HCT116 (cell line): ENCODE results near the gene UVRAG. TPM values are rescaled to one million over a fixed set of nuclear protein-coding genes. Genes with fewer than 3 reads are reported as not detected.

ENCODE experiments used
- ATAC-seq: fragments of 200-7000 bp; cut with Tn5 transposase; 2 replicates; pipeline ENCODE4 v1.9.1; 2020; ENCODE audit warnings: mild to moderate bottlenecking, moderate library complexity
- BruUV-seq: library from RNA; stranded (reverse); fragments of 400-500 nt; replicated peaks from 2 replicates; lab custom pipeline; 2021; lab: Mats Ljungman, UMichigan
- CTCF ChIA-PET: fragments of 300-600 bp; sonication (Branson Sonifier 250); formaldehyde crosslinking; loops from one replicate; lab custom pipeline; 2021; ENCODE audit warnings: antibody characterized with exemption; lab: Charles Lee
- POLR2A ChIA-PET: fragments of 300-600, 350-600 bp; sonication (Branson Sonifier 250); formaldehyde crosslinking; loops from one replicate; lab custom pipeline; 2021; ENCODE audit warnings: antibody characterized with exemption; lab: Charles Lee
- RAD21 ChIA-PET, 2 experiments: fragments of 300-600 bp; sonication (Branson Sonifier 250); formaldehyde crosslinking; loops; one replicate each; lab custom pipeline; 2023; ENCODE audit warnings: low total read pairs in 2 of 2; ENCODE audit not compliant: uncharacterized antibody in 2 of 2, unreplicated experiment in 2 of 2, low non-redundant PET in 1 of 2; lab: Charles Lee
- DNase-seq: peaks from one replicate; pipeline ENCODE4 v3.0.0-alpha.2; 2010; ENCODE audit warnings: low read depth, low spot score
- H2AFZ ChIP-seq: fragments of 200-600 bp; shearing (Covaris generic), sonication (generic); 2 replicates; pipeline ENCODE4 v1.6.1; 2017; ENCODE audit warnings: low read depth, mixed run types, mixed read lengths, antibody characterized with exemption, low read length; ENCODE audit not compliant: poor library complexity, severe bottlenecking
- H3K27ac ChIP-seq: 2 replicates; pipeline ENCODE4 v1.5.1; 2012; ENCODE audit warnings: low read depth, low read length
- H3K27me3 ChIP-seq: fragments of 200-600 bp; sonication (generic); 2 replicates; pipeline ENCODE4 v1.6.1; 2016; ENCODE audit warnings: mixed run types, low read length, mixed read lengths; ENCODE audit not compliant: insufficient read depth
- H3K36me3 ChIP-seq, 2 experiments: fragments of 200-500 bp in 1 of 2; fragments of 200-600 bp in 1 of 2; sonication (Bioruptor generic) in 1 of 2; sonication (generic) in 1 of 2; 2 replicates each; pipeline versions ENCODE4 v1.5.1 to v1.6.1; 2014 to 2016; ENCODE audit warnings: low read length in 2 of 2, inconsistent platforms in 1 of 2, mixed read lengths in 1 of 2, mixed run types in 1 of 2; ENCODE audit not compliant: insufficient read depth in 2 of 2, control insufficient read depth in 1 of 2
- H3K4me1 ChIP-seq, 2 experiments: fragments of 200-600 bp in 1 of 2; sonication (generic) in 1 of 2; 2 replicates each; pipeline versions ENCODE4 v1.5.1 to v1.6.1; 2012 to 2017; ENCODE audit warnings: low read length in 2 of 2, inconsistent platforms in 1 of 2, mild to moderate bottlenecking in 1 of 2, mixed read lengths in 1 of 2, mixed run types in 1 of 2, moderate library complexity in 1 of 2; ENCODE audit not compliant: insufficient read depth in 2 of 2, control insufficient read depth in 1 of 2
- H3K4me2 ChIP-seq: fragments of 200-600 bp; sonication (generic); 2 replicates; pipeline ENCODE4 v1.6.1; 2017; ENCODE audit warnings: mixed run types, low read length, mixed read lengths
- H3K4me3 ChIP-seq, 2 experiments: fragments of 200-600 bp in 1 of 2; sonication (generic) in 1 of 2; replicated peaks in 1 of 2; 2 replicates each; pipeline ENCODE4 v1.5.1; 2011 to 2016; ENCODE audit warnings: low read length in 2 of 2, control low read depth in 1 of 2, low read depth in 1 of 2, mild to moderate bottlenecking in 1 of 2, mixed read lengths in 1 of 2, mixed run types in 1 of 2
- H3K79me2 ChIP-seq: fragments of 200-600 bp; sonication (generic); 2 replicates; pipeline ENCODE4 v1.6.1; 2017; ENCODE audit warnings: mild to moderate bottlenecking, mixed run types, low read length, moderate library complexity, mixed read lengths; ENCODE audit not compliant: insufficient read depth
- H3K9ac ChIP-seq: fragments of 200-600 bp; sonication (generic); 2 replicates; pipeline ENCODE4 v1.6.1; 2016; ENCODE audit warnings: low read length, mixed read lengths
- H3K9me2 ChIP-seq: fragments of 200-600 bp; sonication (generic), shearing (Covaris generic); 2 replicates; pipeline ENCODE4 v1.6.1; 2017; ENCODE audit warnings: mixed run types, mild to moderate bottlenecking, moderate library complexity; ENCODE audit not compliant: insufficient read depth
- H3K9me3 ChIP-seq, 2 experiments: fragments of 200-500 bp in 1 of 2; fragments of 200-600 bp in 1 of 2; sonication (Bioruptor generic) in 1 of 2; sonication (generic) in 1 of 2; 2 replicates each; pipeline ENCODE4 v1.6.1; 2014 to 2017; ENCODE audit warnings: low read length in 2 of 2, mixed read lengths in 2 of 2, inconsistent platforms in 1 of 2, low read depth in 1 of 2, mild to moderate bottlenecking in 1 of 2, mixed run types in 1 of 2, moderate library complexity in 1 of 2; ENCODE audit not compliant: control insufficient read depth in 1 of 2, insufficient read depth in 1 of 2
- H4K20me1 ChIP-seq: fragments of 200-600 bp; sonication (generic), shearing (Covaris generic); 2 replicates; pipeline ENCODE4 v1.6.1; 2017; ENCODE audit warnings: mixed run types, mild to moderate bottlenecking, moderate library complexity; ENCODE audit not compliant: insufficient read depth
- CEBPB ChIP-seq: IDR thresholded peaks from 2 replicates; pipeline ENCODE4 v1.6.1; 2012; ENCODE audit warnings: low read depth
- CTCF ChIP-seq, 3 experiments: fragments of 200-600 bp in 1 of 3; sonication (generic) in 1 of 3; IDR thresholded peaks in 2 of 3; conservative IDR thresholded peaks in 1 of 3; 2 replicates each; pipeline ENCODE4 v1.5.1; 2012 to 2017; ENCODE audit warnings: low read depth in 2 of 3, low read length in 2 of 3, antibody characterized with exemption in 1 of 3, borderline replicate concordance in 1 of 3, control low read depth in 1 of 3, mild to moderate bottlenecking in 1 of 3, mixed read lengths in 1 of 3, mixed run types in 1 of 3, moderate library complexity in 1 of 3; ENCODE audit not compliant: insufficient read depth in 1 of 3
- EGR1 ChIP-seq: IDR thresholded peaks from 2 replicates; pipeline ENCODE4 v1.6.1; 2012; ENCODE audit warnings: low read depth
- ELF1 ChIP-seq: IDR thresholded peaks from 2 replicates; pipeline ENCODE4 v1.6.1; 2012; ENCODE audit warnings: low read depth, borderline replicate concordance
- EZH2phosphoT487 ChIP-seq: fragments of 200-600 bp; IDR thresholded peaks from 2 replicates; pipeline ENCODE4 v1.6.1; 2018; ENCODE audit warnings: antibody characterized with exemption, borderline replicate concordance
- FOSL1 ChIP-seq: IDR thresholded peaks from 2 replicates; pipeline ENCODE4 v1.6.1; 2012; ENCODE audit warnings: low read depth
- JUND ChIP-seq: IDR thresholded peaks from 2 replicates; pipeline ENCODE4 v1.6.1; 2012
- MAX ChIP-seq: IDR thresholded peaks from 2 replicates; pipeline ENCODE4 v1.6.1; 2012
- POLR2A ChIP-seq: IDR thresholded peaks from 2 replicates; pipeline ENCODE4 v1.7.0; 2011; ENCODE audit warnings: borderline replicate concordance; ENCODE audit not compliant: insufficient read depth, insufficient read length; ENCODE audit errors: extremely low read depth
- POLR2AphosphoS5 ChIP-seq: IDR thresholded peaks from 2 replicates; pipeline ENCODE4 v1.6.1; 2011; ENCODE audit warnings: mild to moderate bottlenecking, low read depth, low read length, moderate library complexity
- RAD21 ChIP-seq: IDR thresholded peaks from 2 replicates; pipeline ENCODE4 v1.6.1; 2012; ENCODE audit warnings: low read depth, mild to moderate bottlenecking
- REST ChIP-seq: IDR thresholded peaks from 2 replicates; pipeline ENCODE4 v1.6.1; 2012; ENCODE audit warnings: low read depth
- SIN3A ChIP-seq: IDR thresholded peaks from 2 replicates; pipeline ENCODE4 v1.6.1; 2012; ENCODE audit warnings: low read depth
- SP1 ChIP-seq: IDR thresholded peaks from 2 replicates; pipeline ENCODE4 v1.6.1; 2012; ENCODE audit warnings: low read depth
- TCF7L2 ChIP-seq: IDR thresholded peaks from 2 replicates; pipeline ENCODE4 v1.7.0; 2011; ENCODE audit warnings: borderline replicate concordance, inconsistent platforms; ENCODE audit not compliant: insufficient read depth, insufficient read length; ENCODE audit errors: extremely low read depth
- YY1 ChIP-seq: IDR thresholded peaks from 2 replicates; pipeline ENCODE4 v1.6.1; 2011; ENCODE audit warnings: low read length, low read depth, moderate library complexity, mild to moderate bottlenecking; ENCODE audit not compliant: insufficient replicate concordance; ENCODE audit errors: extremely low read depth
- ZFX ChIP-seq: fragments of 450-650 bp; IDR thresholded peaks from 2 replicates; pipeline ENCODE4 v1.6.1; 2017
- intact Hi-C: fragments of 100-400 bp; cut with micrococcal nuclease; formaldehyde crosslinking; loops from 2 replicates; pipeline ENCODE4 v1.10.0; 2022
- total RNA-seq: library from RNA; stranded (reverse); gene quantifications from one replicate; pipeline ENCODE4 v1.2.1, GENCODE V29; 2021; ENCODE audit not compliant: unreplicated experiment

UVRAG gene
- total RNA-seq, 1 experiment from 2014 or later, result 12.3 TPM

GRCh38 chr11:75840522-75840921 is 25.5 kb downstream of the UVRAG start:
- H3K27ac ChIP-seq, result no peak overlapping the region

GRCh38 chr11:75841739-75842138 is 26.7 kb downstream of the UVRAG start:
- intact Hi-C loops, result no loop called here
- no peaks in the 10 kb centered on the region for H3K4me1 ChIP-seq
- H3K4me2 ChIP-seq, result no peak overlapping the region
- POLR2A ChIA-PET, result no interaction called here
- RAD21 ChIA-PET, result no interaction called here
- no peaks in the 10 kb centered on the region for H4K20me1 ChIP-seq
- ATAC-seq (no peak), DNase-seq (no peak)
- no peak overlapping the region for H3K9ac ChIP-seq
- H3K4me3 ChIP-seq, result no peak overlapping the region
- H3K79me2 ChIP-seq, result no peaks in the 10 kb centered on the region
- H3K36me3 ChIP-seq, result no peaks in the 10 kb centered on the region
- CTCF ChIA-PET, result no interaction called here
- no TSS peak for BruUV-seq
- H3K9me3 ChIP-seq, result no peaks in the 10 kb centered on the region
- H3K9me2 ChIP-seq, result no peaks in the 10 kb centered on the region
- no peak overlapping the region for H2AFZ ChIP-seq
- no peak overlapping the region for H3K27ac ChIP-seq
- no peaks in the 10 kb centered on the region for H3K27me3 ChIP-seq
- TF ChIP-seq SP1 (no peak), TCF7L2 (no peak), ELF1 (no peak), JUND (no peak), POLR2A (no peak), EGR1 (no peak), SIN3A (no peak), YY1 (no peak), ZFX (no peak), REST (no peak), CEBPB (no peak), FOSL1 (no peak), CTCF (IDR thresholded peaks at IDR 0.05 in 2 of 3, conservative IDR thresholded peaks at IDR 0.05 in 1 of 3; ENCODE audit: borderline replicate concordance in 1 of 3, insufficient read depth in 1 of 3, low read depth in 2 of 3, low read length in 2 of 3) (no peak), EZH2phosphoT487 (no peak)

More at GRCh38 chr11:75840522-75840921, 25.5 kb downstream of the UVRAG start:
- H2AFZ ChIP-seq, result no peak overlapping the region
- no peak for TF ChIP-seq SIN3A
- TF ChIP-seq RAD21, result no peak
- no peak for TF ChIP-seq MAX
- TF ChIP-seq ELF1, result no peak
- TF ChIP-seq POLR2AphosphoS5, result no peak
- no peak for TF ChIP-seq ZFX
- no peak for TF ChIP-seq SP1
- H3K27me3 ChIP-seq, result no peaks in the 10 kb centered on the region
- H3K4me2 ChIP-seq, result no peak overlapping the region
- H3K9me3 ChIP-seq, result no peaks in the 10 kb centered on the region
- no peaks in the 10 kb centered on the region for H3K79me2 ChIP-seq
- intact Hi-C loops, result no loop called here
- no peaks in the 10 kb centered on the region for H3K4me1 ChIP-seq
- RAD21 ChIA-PET, result no interaction called here
- no peak overlapping the region for H3K4me3 ChIP-seq
- no peaks in the 10 kb centered on the region for H4K20me1 ChIP-seq
- no peaks in the 10 kb centered on the region for H3K9me2 ChIP-seq
- no peak for ATAC-seq
- no peaks in the 10 kb centered on the region for H3K36me3 ChIP-seq
- POLR2A ChIA-PET, result no interaction called here
- DNase-seq, result no peak
- no peak overlapping the region for H3K9ac ChIP-seq
- CTCF ChIA-PET, result no interaction called here
- no TSS peak for BruUV-seq
